ENCODE data around the gene FAM167B. TPM values are rescaled to one million over a fixed set of nuclear protein-coding genes. Genes with fewer than 3 reads are reported as not detected.
"Not testable (repeated sequence)": the region's sequence is repeated elsewhere in the genome, so short reads cannot be mapped to it uniquely, and the experiment has no call there.

FAM167B gene
- total RNA-seq, 1 experiment from 2014 or later: 4.1 TPM

DNA sequence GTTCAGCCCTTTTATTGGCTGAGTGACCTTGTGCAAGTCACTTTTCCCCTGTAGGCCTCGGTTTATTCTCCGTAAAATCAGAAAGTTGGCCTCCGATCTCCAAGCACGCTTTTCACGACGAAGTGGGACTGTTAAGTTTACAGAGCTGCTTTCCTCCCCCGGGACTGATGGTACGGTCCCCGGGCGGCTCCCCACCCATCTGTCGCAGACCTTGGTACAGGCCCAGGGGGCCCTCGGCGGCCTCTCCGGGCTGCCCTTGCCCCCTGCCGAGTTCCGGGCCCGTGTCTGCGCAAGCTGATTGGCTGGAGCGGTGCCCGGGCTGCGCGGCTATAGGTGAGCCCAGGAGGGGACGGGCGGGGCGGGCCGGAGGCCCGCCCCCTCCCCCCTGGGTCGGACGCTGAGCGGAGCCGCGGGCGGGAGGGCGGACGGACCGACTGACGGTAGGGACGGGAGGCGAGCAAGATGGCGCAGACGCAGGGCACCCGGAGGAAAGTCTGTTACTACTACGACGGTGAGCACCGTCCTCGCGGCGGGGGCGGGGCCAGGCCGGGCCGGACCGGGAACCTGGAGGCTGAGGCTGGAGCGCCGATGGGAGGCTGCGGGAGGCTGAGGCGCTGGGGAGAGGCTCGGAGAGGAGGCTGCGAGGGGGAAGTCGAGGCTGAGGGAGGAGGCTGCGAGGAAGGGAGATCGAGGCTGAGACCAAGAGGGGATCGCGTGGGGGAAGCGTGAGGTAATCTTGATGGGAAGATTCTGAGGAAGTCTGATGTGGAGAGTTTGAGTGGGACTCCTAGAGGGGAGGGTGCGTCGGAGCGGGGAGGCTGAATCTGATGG is 44.9 kb downstream of the FAM167B start, which contains the start of gene HDAC1:
HDAC1 (plus strand) TSS at position 376 of the 831 bp plus-strand sequence; CDS start at position 463, 87 bp downstream.
- no peaks in the 10 kb centered on the region for H3K27me3 ChIP-seq (ENCODE audit: control insufficient read depth, insufficient read depth, low read length)
- peak; percentile 100 for DNase-seq
- no peaks in the 10 kb centered on the region; the same call in 1 of the 2 replicates for H3K36me3 ChIP-seq (replicated peaks; ENCODE audit: control insufficient read depth, insufficient read depth, low read length)
- peak within 1 kb of the TSS; percentile 92 for H3K4me3 ChIP-seq (ENCODE audit: insufficient read depth, low read depth, low read length)

DNA sequence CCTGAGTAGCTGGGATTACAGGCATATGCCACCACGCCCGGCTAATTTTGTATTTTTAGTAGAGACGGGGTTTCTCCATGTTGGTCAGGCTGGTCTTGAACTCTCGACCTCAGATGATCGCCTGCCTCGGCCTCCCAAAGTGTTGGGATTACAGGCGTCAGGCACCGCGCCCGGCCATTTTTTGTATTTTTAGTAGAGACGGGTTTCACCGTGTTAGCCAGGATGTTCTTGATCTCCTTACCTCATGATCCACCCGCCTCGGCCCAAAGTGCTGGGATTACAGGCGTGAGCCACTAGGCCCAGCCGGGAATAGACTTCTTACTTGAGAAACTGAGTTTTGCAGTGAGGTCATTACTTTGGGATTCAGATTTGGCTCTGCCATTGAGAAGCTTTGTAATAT is 51.2 kb downstream of the FAM167B start:
- not testable (repeated sequence) for H3K4me3 ChIP-seq (ENCODE audit: insufficient read depth, low read depth, low read length); H3K27me3 ChIP-seq (ENCODE audit: control insufficient read depth, insufficient read depth, low read length); H3K36me3 ChIP-seq (replicated peaks; ENCODE audit: control insufficient read depth, insufficient read depth, low read length); DNase-seq

Other genes with a start within 250 kb of the FAM167B start
- gene KHDRBS1, start 233.4 kb upstream of the FAM167B start, total RNA-seq (2014; rRNA removed; shearing (Covaris generic)): 84.7 and 108 TPM in 2 replicates
- gene TMEM39B, start 174.3 kb upstream of the FAM167B start, total RNA-seq (2014; rRNA removed; shearing (Covaris generic)): 11.1 and 14.3 TPM in 2 replicates
- 101 and 111 TPM in 2 replicates for gene KPNA6, start 139.2 kb upstream of the FAM167B start, total RNA-seq (2014; rRNA removed; shearing (Covaris generic))
- gene TXLNA, start 67.5 kb upstream of the FAM167B start, total RNA-seq (2014; rRNA removed; shearing (Covaris generic)): 70.2 and 77.3 TPM in 2 replicates
- 56.0 and 57.8 TPM in 2 replicates for gene CCDC28B, start 46.6 kb upstream of the FAM167B start, total RNA-seq (2014; rRNA removed; shearing (Covaris generic))
- gene IQCC, start 41.6 kb upstream of the FAM167B start, total RNA-seq (2014; rRNA removed; shearing (Covaris generic)): 8.3 and 8.7 TPM in 2 replicates
- gene DCDC2B, start 38.1 kb upstream of the FAM167B start, total RNA-seq (2014; rRNA removed; shearing (Covaris generic)): not detected in 2 replicates
- gene TMEM234, start 24.9 kb upstream of the FAM167B start, total RNA-seq (2014; rRNA removed; shearing (Covaris generic)): 11.8 and 16.3 TPM in 2 replicates
- 458 and 547 TPM in 2 replicates for gene EIF3I, start 24.8 kb upstream of the FAM167B start, total RNA-seq (2014; rRNA removed; shearing (Covaris generic))
- 70.5 and 75.8 TPM in 2 replicates for gene LCK, start 4.0 kb downstream of the FAM167B start, total RNA-seq (2014; rRNA removed; shearing (Covaris generic))
- gene HDAC1, start 44.9 kb downstream of the FAM167B start, total RNA-seq (2014; rRNA removed; shearing (Covaris generic)): 133 and 151 TPM in 2 replicates
- 478 and 603 TPM in 2 replicates for gene MARCKSL1, start 89.0 kb downstream of the FAM167B start, total RNA-seq (2014; rRNA removed; shearing (Covaris generic))
- gene FAM229A, start 115.3 kb downstream of the FAM167B start, total RNA-seq (2014; rRNA removed; shearing (Covaris generic)): 4.0 and 8.2 TPM in 2 replicates
- 1.2 and 3.7 TPM in 2 replicates for gene TSSK3, start 115.3 kb downstream of the FAM167B start, total RNA-seq (2014; rRNA removed; shearing (Covaris generic))
- gene BSDC1, start 147.2 kb downstream of the FAM167B start, total RNA-seq (2014; rRNA removed; shearing (Covaris generic)): 91.5 and 97.8 TPM in 2 replicates
- gene ZBTB8B, start 217.8 kb downstream of the FAM167B start, total RNA-seq (2014; rRNA removed; shearing (Covaris generic)): 1.4 and 2.4 TPM in 2 replicates